Left ventricle myocardium superior (tissue), 1 donor: ENCODE results near the gene LEKR1. TPM values are rescaled to one million over a fixed set of nuclear protein-coding genes. Genes with fewer than 3 reads are reported as not detected.
"Not testable (repeated sequence)": the region's sequence is repeated elsewhere in the genome, so short reads cannot be mapped to it uniquely, and the experiment has no call there.

Experiments used
- ATAC-seq: fragments of 200-7000 bp; cut with Tn5 transposase; one replicate; pipeline ENCODE4 v1.9.1; 2020; ENCODE audit warnings: mild to moderate bottlenecking, moderate library complexity
- DNase-seq: peaks from one replicate; pipeline ENCODE4 v3.0.0-alpha.2; 2020
- intact Hi-C: fragments of 100-400 bp; cut with micrococcal nuclease; formaldehyde crosslinking; loops from one replicate; pipeline ENCODE4 v1.11.0; 2022
- long read RNA-seq: library from polyadenylated mRNA; unstranded; transcript quantifications from one replicate; pipeline ENCODE4 v2.0.0, GENCODE V29; 2021
- total RNA-seq: library from RNA; stranded (reverse); fragmentation: NEBNext Ultra II Directional; extraction: Animal tissue kit (Norgen Biotek cat#: 25700); gene quantifications from one replicate; pipeline ENCODE4 v1.2.1, GENCODE V29; 2021
- donor health status: DM: no; HTN: yes; CAD: no; lungs with severe emphysema.

The LEKR1 gene
- total RNA-seq: 0.62 TPM
- long read RNA-seq: 0 reads

DNA sequence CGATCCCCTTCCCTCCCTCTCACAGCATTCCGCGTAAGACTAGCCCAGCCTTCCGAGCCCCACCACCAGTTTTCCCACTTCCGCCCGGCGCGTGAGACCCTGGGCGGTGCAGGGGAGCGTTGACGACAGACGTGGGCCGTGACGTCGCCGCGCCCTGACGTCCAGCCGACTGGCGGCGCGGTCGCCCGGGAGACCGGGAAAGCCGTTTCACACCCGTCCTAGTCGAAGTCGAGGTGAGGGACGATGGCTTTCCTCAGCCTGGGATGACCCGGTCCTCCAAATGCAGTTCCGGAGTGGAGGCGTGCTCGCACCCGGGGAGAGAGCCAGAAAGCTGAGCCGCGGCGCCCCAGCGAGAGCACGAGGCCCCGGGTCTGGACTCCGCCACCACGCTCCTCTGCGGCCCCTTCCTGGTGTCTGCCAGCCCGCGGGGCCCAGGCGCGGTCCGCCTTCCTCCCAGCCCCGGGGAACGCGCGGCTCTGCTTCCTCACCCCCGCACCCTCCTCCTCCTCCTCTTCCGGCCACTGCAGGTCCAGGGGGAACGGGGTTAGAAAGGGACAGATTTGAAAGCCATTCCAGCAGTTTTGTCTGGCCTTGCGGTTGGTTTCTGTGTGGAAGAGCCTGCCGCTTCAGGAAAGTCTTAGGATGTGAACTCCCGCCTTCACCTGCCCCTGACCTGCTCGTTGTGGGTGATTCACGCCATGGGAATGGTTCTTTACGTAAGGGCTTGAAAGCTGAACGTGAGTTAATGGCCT is at the start of gene LEKR1:
TSS of gene LEKR1 (plus strand) at position 210 of the 752 bp plus-strand sequence. CDS start 2,977 bp downstream, outside the sequence.
- DNase-seq: peak; percentile 94
- intact Hi-C loops: loop anchor here (10.0 kb wide), 1 partner anchor 272 kb away; the partner anchor contains the start of gene SSR3
- peak; percentile 99 for ATAC-seq

DNA sequence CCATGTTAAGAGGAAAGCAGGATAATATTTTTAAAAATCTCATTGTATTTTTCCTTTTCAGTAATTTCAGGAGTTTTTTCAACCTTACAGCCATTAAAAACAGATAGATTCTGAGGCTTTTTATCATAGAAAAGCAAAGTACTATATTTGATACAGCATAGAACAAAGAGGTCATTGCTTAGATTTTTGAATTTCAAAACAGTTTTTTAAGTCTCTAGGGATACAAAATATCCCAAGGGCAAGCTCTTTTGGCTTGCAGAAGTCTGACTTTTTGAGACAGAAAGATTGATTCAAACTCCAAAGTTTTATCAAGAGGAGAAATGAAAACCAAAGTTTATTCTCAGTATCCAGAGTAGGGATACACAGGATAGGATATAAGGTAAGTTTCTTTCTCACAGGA is 49.3 kb upstream of the LEKR1 start:
- intact Hi-C loops: no loop called here
- DNase-seq (no peak), ATAC-seq (no peak)

DNA sequence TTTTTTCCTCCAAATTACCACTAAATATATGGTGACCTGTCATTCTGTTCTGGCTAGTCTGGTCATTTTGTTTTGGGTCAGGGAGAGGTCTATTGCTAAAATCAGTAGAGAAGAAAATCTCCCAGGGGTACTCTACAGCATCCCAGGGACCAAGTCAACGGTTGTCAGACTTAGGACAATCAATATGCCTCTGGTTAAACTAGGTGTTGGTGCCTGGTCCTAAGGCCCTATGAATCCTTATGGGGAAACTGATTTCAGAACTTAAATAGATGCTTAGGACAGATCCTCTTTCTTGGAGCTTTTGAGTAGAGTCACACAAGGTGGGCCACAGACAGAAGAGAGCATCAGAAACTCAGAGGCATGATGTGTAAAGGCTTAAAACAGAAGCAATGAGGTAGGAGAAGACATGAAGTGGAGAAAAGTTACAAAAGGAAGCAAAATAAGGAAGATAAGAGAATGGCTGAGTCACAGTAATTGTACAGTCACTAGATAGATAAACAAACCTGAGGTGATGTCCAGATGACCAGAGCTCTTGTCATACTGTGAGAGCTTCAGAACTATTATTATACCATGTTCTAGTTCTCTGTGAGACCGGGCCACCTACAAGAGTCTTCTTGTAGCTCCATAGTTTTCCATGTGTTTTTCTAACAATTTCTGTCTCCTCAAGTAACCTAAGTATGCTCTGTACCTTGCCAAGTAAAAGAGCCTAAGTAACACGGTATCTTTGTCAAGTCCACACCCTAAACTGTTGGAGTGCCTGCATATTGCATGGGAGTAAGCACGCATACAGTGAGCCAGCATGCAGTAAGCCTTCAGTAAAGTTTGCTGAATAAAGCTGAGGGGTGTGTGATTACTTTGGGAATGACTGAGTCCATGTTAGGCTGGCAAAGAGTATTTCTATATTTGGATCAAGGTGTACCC is 44.6 kb upstream of the LEKR1 start:
- ATAC-seq (no peak), DNase-seq (no peak)
- intact Hi-C loops: no loop called here

DNA sequence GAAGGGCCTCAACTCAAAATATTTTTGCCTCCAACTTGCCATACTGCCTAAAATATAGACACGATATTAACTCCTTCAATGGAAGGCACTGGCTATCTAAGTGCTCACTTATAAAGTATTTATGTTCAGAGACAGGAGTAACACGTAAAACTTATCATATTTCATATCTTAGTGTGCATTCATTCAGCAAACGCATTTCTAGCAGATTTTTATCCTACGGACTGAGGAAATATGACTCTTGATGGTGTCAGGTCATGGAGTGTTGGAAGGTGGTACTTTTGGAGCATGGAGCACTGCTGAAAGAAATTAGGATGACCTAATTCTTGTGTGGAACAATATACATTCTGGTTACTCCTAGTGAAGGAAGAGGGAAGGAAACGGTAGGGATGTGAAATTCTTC is 43.8 kb upstream of the LEKR1 start:
- intact Hi-C loops: no loop called here
- ATAC-seq: no peak
- no peak for DNase-seq

DNA sequence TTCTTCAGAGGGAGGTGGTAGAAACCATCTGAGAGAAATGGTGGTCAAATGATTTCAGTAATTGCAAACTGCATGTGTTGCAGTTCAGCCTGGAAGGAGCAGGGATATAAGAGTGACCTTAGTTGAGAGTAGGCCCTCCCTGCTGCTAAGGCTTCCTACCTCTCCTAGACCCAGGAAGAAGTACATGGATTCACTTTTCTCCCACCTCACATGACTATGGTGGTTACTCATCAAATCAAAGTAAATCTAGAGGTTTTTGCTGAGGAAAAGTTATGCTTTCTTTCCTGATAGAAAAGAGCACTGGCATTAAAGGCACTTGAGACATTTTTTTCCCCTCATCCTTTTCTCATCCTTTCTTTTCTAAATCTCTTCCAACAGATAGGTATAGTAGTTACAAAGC is 43.2 kb upstream of the LEKR1 start:
- DNase-seq: no peak
- ATAC-seq: no peak
- intact Hi-C loops: no loop called here

DNA sequence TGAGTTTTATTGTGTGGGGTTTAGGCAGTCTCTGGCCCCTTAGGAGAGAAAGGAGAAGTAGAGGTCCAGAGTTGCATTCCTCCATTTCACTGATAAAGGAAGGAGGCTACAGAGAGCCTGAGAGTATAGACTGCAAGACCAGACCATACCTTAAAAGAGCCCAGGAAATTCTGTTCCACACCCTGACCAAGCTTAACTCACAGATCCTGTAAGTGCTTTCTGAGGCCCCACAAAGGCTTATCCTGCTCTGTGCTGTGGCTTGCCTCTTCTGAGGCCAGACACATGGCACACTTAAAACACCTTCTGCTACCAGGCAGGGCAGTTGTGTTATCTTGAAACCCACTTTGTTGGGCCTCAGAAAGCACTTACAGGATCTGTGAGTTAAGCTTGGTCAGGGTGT is 39.2 kb upstream of the LEKR1 start:
- intact Hi-C loops: no loop called here
- DNase-seq (no peak), ATAC-seq (no peak)

DNA sequence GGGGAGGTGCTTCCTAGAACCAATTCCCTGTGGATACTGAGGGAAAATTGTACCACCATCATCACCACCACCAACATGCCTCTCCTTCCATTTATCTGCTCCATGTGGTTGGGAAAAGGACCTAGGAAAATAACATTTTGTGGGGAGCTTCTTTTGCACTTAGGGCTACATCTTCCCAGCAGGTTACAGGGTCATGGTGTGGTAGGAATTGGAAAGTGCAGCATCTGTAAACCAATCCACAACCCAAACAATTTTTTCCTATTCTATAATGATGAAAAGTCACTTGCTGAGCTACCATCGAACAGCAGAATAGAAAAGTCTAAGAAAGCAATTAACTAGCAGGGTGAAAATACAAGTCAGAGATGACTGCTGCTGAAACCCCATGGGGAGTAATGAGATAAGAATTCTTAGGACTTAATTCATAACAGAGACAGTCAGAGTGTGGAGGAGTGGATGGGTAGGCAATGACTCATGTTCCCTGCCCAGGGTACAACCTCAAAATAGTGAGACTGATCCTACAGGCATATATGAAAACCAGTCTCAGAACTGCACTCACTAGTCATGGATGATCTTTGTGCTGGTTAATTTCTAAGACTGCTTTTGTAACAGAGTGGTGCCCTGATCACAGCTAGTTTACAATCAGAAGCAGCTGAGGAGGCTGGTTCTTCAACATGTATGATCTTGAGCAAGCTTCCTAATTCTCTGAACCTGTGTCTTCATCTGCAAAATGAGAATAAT is 38.1 kb upstream of the LEKR1 start:
- no peak for DNase-seq
- no peak for ATAC-seq

DNA sequence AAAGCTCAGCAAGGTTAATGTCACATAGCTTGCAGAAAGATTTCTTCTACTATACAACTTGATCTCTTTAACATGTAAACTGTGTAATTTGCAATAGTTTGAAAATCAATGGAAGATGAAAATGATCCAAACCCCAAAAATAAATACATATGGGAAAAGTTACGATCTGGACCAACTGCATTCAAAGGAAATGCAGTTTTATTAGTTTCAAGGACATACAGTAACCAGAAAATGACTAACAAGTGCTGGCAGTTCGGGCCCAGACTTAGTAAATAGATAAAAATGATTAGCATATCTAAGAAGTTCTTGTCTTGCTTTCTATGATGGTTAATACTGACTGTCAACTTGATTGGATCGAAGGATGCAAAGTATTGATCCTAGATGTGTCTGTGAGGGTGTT is 37.3 kb upstream of the LEKR1 start:
- intact Hi-C loops: no loop called here
- ATAC-seq: no peak

More for the DNA sequence above, 38.1 kb upstream of the LEKR1 start:
- intact Hi-C loops: no loop called here

DNA sequence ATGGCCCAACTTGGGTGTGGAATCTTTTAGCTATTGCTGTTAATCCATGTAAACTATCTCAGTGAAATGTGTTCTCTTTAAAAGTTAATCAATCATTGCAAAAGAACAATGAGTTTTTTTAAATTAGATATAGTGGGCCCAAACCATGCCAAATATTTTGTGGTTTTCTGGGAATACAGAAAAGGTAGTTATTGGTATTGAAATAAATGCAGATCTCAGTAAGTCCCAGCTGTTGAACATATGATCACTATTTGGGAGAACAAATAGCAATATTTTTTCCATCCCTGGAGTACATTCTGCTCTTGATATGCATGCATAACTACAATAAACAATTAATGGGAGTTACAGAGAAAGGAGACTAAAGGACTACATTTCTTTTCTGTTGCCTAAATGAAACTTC is 36.0 kb upstream of the LEKR1 start:
- intact Hi-C loops: no loop called here
- DNase-seq (no peak), ATAC-seq (no peak)

More for the DNA sequence above, 37.3 kb upstream of the LEKR1 start:
- DNase-seq: no peak

DNA sequence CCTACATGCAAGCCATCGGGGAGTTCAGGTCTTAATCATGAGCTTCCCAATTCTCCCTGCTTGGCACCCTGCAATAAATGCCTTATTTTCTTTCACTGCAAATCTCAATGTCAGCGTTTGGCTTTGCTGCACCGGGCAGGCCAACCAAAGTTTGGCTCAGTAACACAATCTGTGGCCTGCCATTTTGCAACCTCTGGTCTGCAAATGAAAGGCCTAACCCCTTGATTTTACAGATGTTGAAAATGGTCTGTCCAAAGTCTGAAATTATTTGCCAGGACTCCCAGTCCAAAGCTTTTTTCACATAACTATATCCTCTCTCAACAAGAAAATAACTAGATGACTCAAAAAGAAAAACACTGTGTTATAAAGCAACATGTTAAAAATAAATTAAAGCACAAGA is 34.0 kb upstream of the LEKR1 start:
- DNase-seq (no peak), ATAC-seq (no peak)
- intact Hi-C loops: no loop called here

DNA sequence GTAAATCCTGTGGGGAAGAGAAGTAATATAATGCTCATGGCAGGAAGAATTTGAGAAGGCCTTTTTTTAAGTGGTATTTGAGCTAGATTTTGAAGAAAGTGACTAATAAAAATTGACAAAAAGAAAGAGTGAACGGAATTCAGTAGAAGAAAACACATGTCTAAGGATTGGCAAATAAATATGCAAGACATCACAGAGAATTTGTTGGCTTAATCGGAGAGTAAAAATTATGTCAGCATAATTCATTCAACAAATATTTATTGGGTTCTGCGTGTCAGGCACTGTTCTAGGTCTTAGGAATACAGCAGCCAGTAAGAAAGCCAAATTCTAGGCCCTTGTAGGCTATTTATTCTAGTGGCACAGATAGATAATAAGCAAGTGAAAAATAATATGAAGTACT is 33.6 kb upstream of the LEKR1 start:
- ATAC-seq: no peak
- intact Hi-C loops: no loop called here
- DNase-seq: no peak

DNA sequence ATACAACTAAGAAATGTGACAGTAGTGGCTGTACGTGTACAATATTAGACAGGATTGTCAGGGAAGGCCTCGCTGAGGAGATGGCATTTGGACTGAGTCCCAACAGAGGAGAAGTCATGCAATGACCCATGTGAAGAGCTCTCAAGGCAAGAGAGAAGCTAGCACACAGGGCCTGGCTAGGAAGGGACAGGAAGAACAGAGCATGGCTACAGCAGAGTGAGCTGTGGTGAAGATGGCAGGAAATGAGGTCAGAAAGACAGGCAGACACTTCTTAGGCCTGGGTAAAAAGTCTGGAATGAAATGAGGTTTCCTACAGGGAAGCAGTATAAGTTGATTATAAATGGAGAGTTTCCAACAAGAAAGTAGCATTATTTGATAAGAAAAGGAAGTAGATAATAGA is 33.2 kb upstream of the LEKR1 start:
- peak; percentile 42 for ATAC-seq
- DNase-seq: no peak
- intact Hi-C loops: no loop called here

DNA sequence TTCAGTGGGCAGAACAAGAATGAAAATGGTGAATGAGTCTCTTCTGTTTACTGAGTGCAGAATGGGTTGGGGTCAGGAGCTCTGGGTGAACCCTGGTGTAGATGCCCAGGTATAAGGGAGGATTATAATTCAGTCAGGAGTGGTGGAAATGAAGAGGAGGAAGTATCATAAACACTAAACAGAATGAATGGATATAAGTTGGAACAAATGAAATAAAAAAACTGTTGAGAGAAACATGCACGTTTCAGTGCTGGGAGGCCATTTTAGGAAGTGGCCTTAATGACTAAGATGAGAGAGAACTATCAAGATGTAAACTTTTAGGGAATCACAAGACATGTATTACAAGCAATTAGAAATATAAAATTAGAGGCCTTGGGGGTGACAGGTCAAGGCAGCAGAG is 32.8 kb upstream of the LEKR1 start:
- intact Hi-C loops: no loop called here
- no peak for ATAC-seq
- DNase-seq: no peak

DNA sequence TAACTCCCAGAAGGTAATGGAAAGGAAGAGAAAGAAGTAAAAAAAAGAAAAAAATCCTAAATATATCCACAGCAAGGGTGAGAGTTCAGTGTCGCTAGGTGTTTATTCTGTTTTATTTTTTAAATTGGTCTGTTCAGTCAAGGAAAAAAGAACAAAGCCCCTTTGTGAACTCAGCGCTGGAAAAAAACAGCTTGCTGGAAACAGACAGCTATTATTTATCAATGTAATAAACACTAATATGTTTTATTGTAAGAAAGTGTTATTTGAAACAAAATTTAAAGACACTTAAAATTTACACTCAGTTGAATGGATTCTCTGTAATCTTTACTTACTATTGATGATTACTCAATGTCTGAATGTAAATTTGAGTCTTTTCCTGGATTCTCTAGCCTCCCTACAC is 32.3 kb upstream of the LEKR1 start:
- DNase-seq: no peak
- no peak for ATAC-seq
- intact Hi-C loops: no loop called here

DNA sequence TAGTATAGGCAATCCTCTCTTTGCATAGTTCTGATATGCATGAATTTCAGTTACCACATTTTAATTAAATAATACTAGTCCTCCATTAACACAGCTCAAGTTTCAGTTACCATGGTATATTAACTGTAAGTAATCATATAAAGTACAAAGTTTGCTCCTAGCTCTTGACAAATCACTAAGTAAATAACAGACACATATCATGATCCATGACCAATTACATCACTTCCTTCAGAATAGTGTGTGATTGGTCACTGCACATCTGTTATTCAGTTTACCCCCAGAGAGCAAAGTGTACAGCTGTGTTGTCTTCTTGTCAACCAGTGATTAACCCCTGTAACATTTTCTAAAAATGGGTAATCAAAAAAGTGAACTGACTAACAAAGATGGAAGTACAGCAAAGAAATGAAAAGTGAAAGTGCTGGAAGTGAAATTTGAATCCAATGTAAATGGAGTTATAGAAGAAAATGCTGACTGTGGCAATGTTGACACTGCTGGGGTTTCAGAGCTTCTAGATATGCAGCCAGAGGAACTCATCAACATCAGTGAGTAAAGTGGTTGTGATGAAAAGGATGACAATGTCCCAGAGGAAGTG is 30.2 kb upstream of the LEKR1 start:
- DNase-seq (no peak), ATAC-seq (no peak)
- intact Hi-C loops: no loop called here

DNA sequence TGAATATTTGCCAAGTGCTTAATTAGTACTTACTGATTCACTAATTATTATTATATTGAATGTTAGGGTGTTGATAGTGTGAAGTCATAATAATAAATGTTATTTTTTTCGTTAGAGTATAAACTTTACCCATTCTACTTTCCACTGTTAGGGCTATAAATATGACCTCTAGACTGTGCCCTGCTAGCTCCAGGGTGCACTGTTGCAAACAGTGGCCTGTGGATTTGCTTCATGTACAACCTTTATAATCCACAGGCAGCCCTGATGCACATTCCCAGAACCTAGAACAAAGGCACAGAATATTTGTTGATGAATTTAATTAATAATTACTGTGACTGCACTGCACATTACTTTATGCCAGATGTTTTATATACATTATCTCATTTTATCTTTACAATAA is 28.8 kb upstream of the LEKR1 start:
- DNase-seq (no peak), ATAC-seq (no peak)
- intact Hi-C loops: no loop called here

DNA sequence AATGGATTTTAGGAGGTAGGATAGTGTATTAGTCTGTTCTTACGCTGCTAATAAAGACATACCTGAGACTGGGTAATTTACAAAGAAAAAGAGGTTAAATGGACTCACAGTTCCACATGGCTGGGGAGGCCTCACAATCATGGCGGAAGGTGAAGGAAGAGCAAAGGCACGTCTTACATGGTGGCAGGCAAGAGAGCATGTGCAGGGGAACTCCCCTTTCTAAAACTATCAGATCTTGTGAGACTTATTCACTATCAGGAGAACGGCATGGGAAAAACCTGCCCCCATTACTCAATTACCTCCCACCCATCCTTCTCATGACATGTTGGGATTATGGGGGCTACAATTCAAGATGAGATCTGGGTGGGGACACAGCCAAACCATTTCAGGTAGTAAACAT is 25.9 kb upstream of the LEKR1 start:
- DNase-seq, ATAC-seq, intact Hi-C loops: not testable (repeated sequence)

DNA sequence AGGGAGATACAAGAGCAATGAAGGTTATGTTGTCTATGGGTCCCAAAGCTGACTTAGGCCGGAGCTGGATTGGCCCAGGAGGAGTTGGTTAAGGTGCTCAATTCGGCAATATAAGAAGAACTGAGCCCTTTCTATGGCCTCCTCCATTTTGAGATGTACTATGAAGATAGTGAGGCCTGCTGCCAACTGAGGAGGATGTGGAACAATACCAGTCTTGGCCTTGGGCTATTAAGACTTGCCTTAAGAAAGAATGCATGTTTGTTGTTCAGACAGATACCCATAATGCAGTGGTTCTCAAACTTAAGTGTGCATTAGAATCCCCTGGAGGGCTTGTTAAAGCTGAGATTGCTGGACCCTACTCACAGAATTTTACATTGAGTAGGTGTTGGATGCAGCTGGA is 24.4 kb upstream of the LEKR1 start:
- DNase-seq: no peak
- intact Hi-C loops: no loop called here
- no peak for ATAC-seq

DNA sequence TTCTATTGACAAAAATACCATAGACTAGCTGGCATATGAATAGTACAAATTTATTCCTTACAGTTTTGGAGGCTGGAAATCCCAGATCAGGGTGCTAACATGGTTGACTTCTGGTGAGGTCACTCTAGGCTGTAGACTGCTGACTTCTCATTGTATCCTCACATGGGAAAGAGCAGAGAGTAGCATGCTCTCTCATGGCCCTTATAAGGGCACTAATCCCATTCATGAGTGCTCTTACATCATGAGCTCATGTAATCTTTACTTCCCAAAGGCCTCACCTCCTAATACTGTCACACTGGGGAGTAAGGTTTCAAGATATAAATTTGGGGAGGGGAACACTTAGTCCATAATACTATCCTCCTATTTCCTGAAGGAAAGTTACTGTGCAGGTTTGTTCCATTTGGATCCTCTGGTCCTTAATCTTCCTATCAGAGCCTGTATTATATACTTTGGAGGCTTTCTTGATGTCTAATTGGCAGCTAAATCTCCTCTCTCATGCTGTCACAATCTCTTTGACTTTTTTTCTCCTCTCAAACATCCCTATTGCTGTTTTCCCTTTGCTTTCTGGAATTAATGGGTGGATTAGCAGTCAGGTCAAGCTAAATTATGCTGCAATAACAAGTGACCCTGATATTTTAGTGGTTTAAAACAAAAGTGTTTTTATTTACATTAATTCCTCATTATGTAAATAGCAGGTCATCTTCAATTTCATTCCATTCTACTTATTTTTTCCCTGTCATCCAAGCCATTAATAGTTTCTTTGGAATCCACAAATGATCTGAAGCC is 23.1 kb upstream of the LEKR1 start:
- intact Hi-C loops: no loop called here

More for the DNA sequence above, 23.1 kb upstream of the LEKR1 start:
- DNase-seq (no peak), ATAC-seq (no peak)
